Right lobe of liver (tissue), 6 donors: ENCODE data around the gene SMIM3. TPM values are rescaled to one million over a fixed set of nuclear protein-coding genes. Genes with fewer than 3 reads are reported as not detected.
"Not testable (repeated sequence)": the region's sequence is repeated elsewhere in the genome, so short reads cannot be mapped to it uniquely, and the experiment has no call there.

ENCODE experiments used
- ATAC-seq, 4 donors: fragments of 200-7000 bp; cut with Tn5 transposase; one replicate each; pipeline ENCODE4 v1.9.1; 2020; ENCODE audit warnings: mild to moderate bottlenecking in 4 of 4, moderate library complexity in 4 of 4
- DNase-seq, 3 donors: peaks; one replicate each; pipeline ENCODE4 v3.0.0-alpha.2; 2020
- H3K27ac ChIP-seq, 3 donors: fragments of 200-600 bp; one replicate each; pipeline ENCODE4 v1.8.0; 2022
- H3K27me3 ChIP-seq, 2 donors: fragments of 200-600 bp; one replicate each; pipeline ENCODE4 v1.8.0; 2022
- H3K36me3 ChIP-seq, 4 donors: fragments of 200-600 bp; sonication (generic) in 1 of 4; one replicate each; pipeline versions ENCODE4 v1.5.1 to v1.8.0; 2017 to 2022; ENCODE audit warnings: control low read depth in 1 of 4
- H3K4me1 ChIP-seq, 4 donors: fragments of 200-600 bp; sonication (generic) in 1 of 4; one replicate each; pipeline versions ENCODE4 v1.5.1 to v1.8.0; 2017 to 2022; ENCODE audit warnings: control low read depth in 1 of 4
- H3K4me3 ChIP-seq, 3 donors: fragments of 200-600 bp; one replicate each; pipeline ENCODE4 v1.8.0; 2022
- H3K9me3 ChIP-seq, 4 donors: fragments of 200-600 bp; sonication (generic) in 1 of 4; one replicate each; pipeline versions ENCODE4 v1.5.1 to v1.8.0; 2017 to 2022; ENCODE audit warnings: control low read depth in 1 of 4
- CTCF ChIP-seq, 4 donors: fragments of 200-600 bp in 3 of 4; fragments of 450-650 bp in 1 of 4; IDR thresholded peaks; one replicate each; pipeline versions ENCODE4 v1.5.1 to v1.8.0; 2016 to 2022; ENCODE audit warnings: antibody characterized with exemption in 4 of 4, mild to moderate bottlenecking in 2 of 4
- POLR2A ChIP-seq: fragments of 450-650 bp; IDR thresholded peaks from one replicate; pipeline ENCODE4 v1.6.1; 2017; ENCODE audit warnings: antibody characterized with exemption, mild to moderate bottlenecking
- WGBS: methylation state at CpG from one replicate; pipeline ENCODE4 v1.1.6; 2018; ENCODE audit warnings: low coverage, low lambda C conversion rate; ENCODE audit not compliant: insufficient coverage; ENCODE audit errors: missing lambda C conversion rate; 5-methylcytosine and 5-hydroxymethylcytosine counted together
- intact Hi-C, 2 donors: fragments of 100-400 bp; cut with DNase I; formaldehyde crosslinking; loops; one replicate each; pipeline versions ENCODE4 v1.11.2 to v1.14.1; 2022
- total RNA-seq, 6 experiments: library from RNA; depleted of rRNA in 2 of 6; stranded (reverse); fragments of >200 nt in 2 of 6; fragmentation: NEBNext Ultra II Directional in 3 of 6; extraction: Animal tissue kit (Norgen Biotek cat#: 25700) in 3 of 6; gene quantifications; one replicate each; pipeline versions ENCODE4 v1.1.0 to v1.2.4, GENCODE V29; 2016 to 2023
- donor health status: DM: no; HTN: yes; CAD: no.
- donor health status: DM: no; HTN: no; CAD: no.
- donor health status: DM: no; HTN: no; CAD: no.
- donor health status: DM: no; HTN: yes; CAD: no.
- donor health status: DM: no; HTN: yes; CAD: no.

Gene SMIM3
- total RNA-seq, 6 experiments from 2014 or later: 1.3 to 8.7 (median 3.6) TPM

GRCh38 chr5:150738862-150739261 is 39.7 kb upstream of the SMIM3 start:
- intact Hi-C loops: no loop called here
- Histone ChIP-seq H3K9me3 (no peaks in the 10 kb centered on the region), H3K27ac (no peak overlapping the region), H3K27me3 (no peaks in the 10 kb centered on the region), H3K4me1 (peaks cover 0 to 3% (median 0%) of the 10 kb centered on the region in 4 donors), H3K4me3 (no peak overlapping the region), H3K36me3 (peaks cover 0 to 7% (median 3%) of the 10 kb centered on the region in 4 donors)
- 81% methylated on average over 7 of the region's 7 CpGs for WGBS
- DNase-seq (no peak), ATAC-seq (no peak)
- TF ChIP-seq CTCF (IDR thresholded peaks at IDR 0.05) (no peak), POLR2A (no peak)

DNA sequence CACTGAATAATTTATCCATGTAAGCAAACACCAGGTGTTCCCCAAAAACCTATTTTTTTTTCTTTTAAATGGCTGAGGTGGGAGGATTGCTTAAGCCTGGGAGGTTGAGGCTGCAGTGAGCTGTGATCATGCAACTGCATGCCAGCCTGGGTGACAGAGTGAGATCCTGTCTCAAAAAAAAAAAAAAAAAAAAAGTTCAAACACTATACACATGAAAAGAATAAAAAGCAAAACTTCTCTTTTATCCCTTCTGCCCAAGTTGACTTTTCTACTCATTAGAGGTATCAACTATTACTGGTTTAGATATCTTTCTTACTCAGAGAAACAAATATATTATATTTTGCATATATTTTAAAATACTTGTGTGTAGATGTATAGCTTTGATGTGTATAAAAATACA is 37.6 kb upstream of the SMIM3 start:
- H3K4me3 ChIP-seq: no peak overlapping the region
- H3K36me3 ChIP-seq: peaks cover 0 to 6% (median 2%) of the 10 kb centered on the region in 4 donors
- H3K27me3 ChIP-seq: no peaks in the 10 kb centered on the region
- peaks cover 0 to 3% (median 0%) of the 10 kb centered on the region in 4 donors for H3K4me1 ChIP-seq
- H3K9me3 ChIP-seq: no peaks in the 10 kb centered on the region
- DNase-seq (no peak), ATAC-seq (no peak)
- H3K27ac ChIP-seq: no peak overlapping the region
- intact Hi-C loops: no loop called here
- no peak for TF ChIP-seq CTCF (IDR thresholded peaks at IDR 0.05)
- no peak for TF ChIP-seq POLR2A

DNA sequence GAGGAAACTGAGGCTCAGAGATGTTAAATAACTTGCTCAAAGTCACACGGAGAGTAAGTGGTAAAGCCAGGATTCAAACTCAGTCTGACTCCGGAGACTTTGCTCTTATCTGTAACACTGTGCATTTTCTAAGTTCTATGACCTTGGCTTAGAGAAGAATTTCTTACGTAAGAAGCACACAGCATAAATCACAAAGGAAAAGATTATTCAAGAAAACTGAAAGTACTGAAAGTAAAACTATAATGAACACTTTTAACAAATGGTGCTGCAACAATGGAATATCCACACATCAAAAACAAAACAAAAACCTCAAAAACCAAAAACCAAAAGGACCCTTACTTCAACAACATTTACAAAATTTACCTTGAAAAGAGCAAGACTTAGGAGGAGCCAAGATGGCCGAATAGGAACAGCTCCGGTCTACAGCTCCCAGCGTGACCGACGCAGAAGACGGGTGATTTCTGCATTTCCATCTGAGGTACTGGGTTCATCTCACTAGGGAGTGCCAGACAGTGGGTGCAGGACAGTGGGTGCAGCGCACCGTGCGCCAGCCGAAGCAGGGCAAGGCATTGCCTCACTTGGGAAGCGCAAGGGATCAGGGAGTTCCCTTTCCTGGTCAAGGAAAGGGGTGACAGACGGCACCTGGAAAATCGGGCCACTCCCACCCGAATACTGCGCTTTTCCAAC is 36.0 kb upstream of the SMIM3 start:
- WGBS: 55% methylated on average over 6 of the region's 18 CpGs
- H3K4me1 ChIP-seq, H3K9me3 ChIP-seq, intact Hi-C loops, H3K27me3 ChIP-seq, DNase-seq, H3K27ac ChIP-seq, H3K36me3 ChIP-seq, H3K4me3 ChIP-seq: not testable (repeated sequence)
- ATAC-seq: peak; percentile 52 to 83 (median 54)

DNA sequence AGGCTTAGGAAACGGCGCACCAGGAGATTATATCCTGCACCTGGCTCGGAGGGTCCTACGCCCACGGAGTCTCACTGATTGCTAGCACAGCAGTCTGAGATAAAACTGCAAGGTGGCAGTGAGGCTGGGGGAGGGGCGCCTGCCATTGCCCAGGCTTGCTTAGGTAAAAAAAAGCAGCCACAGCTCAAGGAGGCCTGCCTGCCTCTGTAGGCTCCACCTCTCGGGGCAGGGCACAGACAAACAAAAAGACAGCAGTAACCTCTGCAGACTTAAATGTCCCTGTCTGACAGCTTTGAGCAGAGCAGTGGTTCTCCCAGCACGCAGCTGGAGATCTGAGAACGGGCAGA is 35.4 kb upstream of the SMIM3 start:
- intact Hi-C loops, H3K4me1 ChIP-seq, H3K27me3 ChIP-seq, H3K36me3 ChIP-seq, H3K27ac ChIP-seq, ATAC-seq, DNase-seq, H3K4me3 ChIP-seq, H3K9me3 ChIP-seq: not testable (repeated sequence)
- no CpG with 5 or more reads among the region's 9 CpGs for WGBS

DNA sequence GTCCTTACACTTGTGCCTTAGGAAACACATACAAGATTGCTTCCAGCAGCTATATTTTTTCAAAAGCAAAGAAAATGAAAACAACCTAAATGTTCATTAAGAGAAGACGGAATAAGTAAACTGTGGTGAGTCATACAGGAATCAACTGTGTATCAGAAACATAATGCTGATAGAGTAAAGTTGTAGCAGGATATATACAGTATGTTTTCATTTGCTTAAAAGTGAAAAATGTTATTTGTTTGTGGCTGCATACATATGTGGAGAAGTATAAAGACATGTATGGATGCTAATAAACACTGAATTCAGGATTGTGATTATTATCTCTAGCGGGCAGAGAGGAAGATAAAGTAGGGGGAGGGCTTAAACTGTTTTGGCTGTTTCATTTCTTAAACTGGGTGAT is 28.1 kb upstream of the SMIM3 start:
- peaks cover 0 to 52% (median 22%) of the 10 kb centered on the region in 4 donors for H3K36me3 ChIP-seq
- DNase-seq: no peak
- H3K4me1 ChIP-seq: peaks cover 0 to 10% (median 0%) of the 10 kb centered on the region in 4 donors
- no peaks in the 10 kb centered on the region for H3K9me3 ChIP-seq
- ATAC-seq: no peak
- H3K27ac ChIP-seq: no peak overlapping the region
- WGBS: 70% methylated on average over 2 of the region's 2 CpGs
- no peaks in the 10 kb centered on the region for H3K27me3 ChIP-seq
- intact Hi-C loops: no loop called here
- no peak overlapping the region for H3K4me3 ChIP-seq
- TF ChIP-seq CTCF (IDR thresholded peaks at IDR 0.05): no peak
- TF ChIP-seq POLR2A: no peak
